Measurements from ENCODE around the gene DEUP1.

GRCh38 chr11:93350835-93351234 is 20.3 kb downstream of the DEUP1 start:
- no peak for TF ChIP-seq CTCF (IDR thresholded peaks at IDR 0.05)
- no peak for TF ChIP-seq POLR2A (IDR thresholded peaks at IDR 0.05)

All from testis (tissue), 2 donors.